HEK293T (cell line): ENCODE data around the gene PLA2G2E.

Experiments used
- CTBP1 ChIP-seq: fragments of 450-650 bp; IDR thresholded peaks from 2 replicates; pipeline ENCODE4 v1.6.1; 2016; ENCODE audit warnings: borderline replicate concordance
- ELF4 ChIP-seq: fragments of 450-650 bp; IDR thresholded peaks from 2 replicates; pipeline ENCODE4 v1.6.1; 2017; ENCODE audit warnings: antibody characterized with exemption
- FOXK2 ChIP-seq: fragments of 450-650 bp; IDR thresholded peaks from 2 replicates; pipeline ENCODE4 v1.6.1; 2016; ENCODE audit warnings: mild to moderate bottlenecking
- FOXM1 ChIP-seq: fragments of 450-650 bp; IDR thresholded peaks from 2 replicates; pipeline ENCODE4 v1.6.1; 2017; ENCODE audit warnings: mild to moderate bottlenecking, borderline replicate concordance
- L3MBTL2 ChIP-seq: fragments of 450-650 bp; conservative IDR thresholded peaks from 2 replicates; pipeline ENCODE4 v1.6.1; 2016; ENCODE audit warnings: mild to moderate bottlenecking
- LEF1 ChIP-seq: fragments of 450-650 bp; IDR thresholded peaks from 2 replicates; pipeline ENCODE4 v1.6.1; 2017; ENCODE audit warnings: mild to moderate bottlenecking, borderline replicate concordance
- NFRKB ChIP-seq: fragments of 450-650 bp; IDR thresholded peaks from 2 replicates; pipeline ENCODE4 v1.6.1; 2016; ENCODE audit warnings: mild to moderate bottlenecking, moderate library complexity
- SP1 ChIP-seq: fragments of 450-650 bp; IDR thresholded peaks from 2 replicates; pipeline ENCODE4 v1.6.1; 2017
- SUZ12 ChIP-seq: fragments of 450-650 bp; IDR thresholded peaks from 2 replicates; pipeline ENCODE4 v1.6.1; 2016; ENCODE audit warnings: mild to moderate bottlenecking
- TARDBP ChIP-seq: fragments of 450-650 bp; IDR thresholded peaks from 2 replicates; pipeline ENCODE4 v1.6.1; 2016
- TF ChIP-seq, protein P1 (sequence below): fragments of 450-650 bp; IDR thresholded peaks from 2 replicates; pipeline ENCODE4 v1.6.1; 2016

- TF ChIP-seq FOXK2 (no peak), LEF1 (0 out of 2 replicates have a peak, but pooled peaks have one; percentile 39), L3MBTL2 (peak; percentile 85), SP1 (no peak), TARDBP (no peak), SUZ12 (no peak), FOXM1 (no peak), NFRKB (no peak), ELF4 (no peak), CTBP1 (no peak)
- TF ChIP-seq, protein P1, sequence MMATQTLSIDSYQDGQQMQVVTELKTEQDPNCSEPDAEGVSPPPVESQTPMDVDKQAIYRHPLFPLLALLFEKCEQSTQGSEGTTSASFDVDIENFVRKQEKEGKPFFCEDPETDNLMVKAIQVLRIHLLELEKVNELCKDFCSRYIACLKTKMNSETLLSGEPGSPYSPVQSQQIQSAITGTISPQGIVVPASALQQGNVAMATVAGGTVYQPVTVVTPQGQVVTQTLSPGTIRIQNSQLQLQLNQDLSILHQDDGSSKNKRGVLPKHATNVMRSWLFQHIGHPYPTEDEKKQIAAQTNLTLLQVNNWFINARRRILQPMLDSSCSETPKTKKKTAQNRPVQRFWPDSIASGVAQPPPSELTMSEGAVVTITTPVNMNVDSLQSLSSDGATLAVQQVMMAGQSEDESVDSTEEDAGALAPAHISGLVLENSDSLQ = peak; percentile 96
Measured at GRCh38 chr1:19882111-19883071, 41.0 kb downstream of the PLA2G2E start, which contains the start of gene OTUD3.
